ENCODE measurements around the gene NUP54.

GRCh38 chr4:76178296-76178695, 30.1 kb upstream of the NUP54 start:
- TF ChIP-seq CTCF (IDR thresholded peaks at IDR 0.05) (no peak), POLR2A (IDR thresholded peaks at IDR 0.05) (no peak)

Data from body of pancreas (tissue), 4 donors.